NCI-H187 (cell line): ENCODE measurements around the gene CXCR1.
"Not testable (repeated sequence)": the region's sequence is repeated elsewhere in the genome, so short reads cannot be mapped to it uniquely, and the experiment has no call there.

Experiments used
- DNase-seq, 2 experiments: peaks; one replicate each; lab custom pipeline; 2025; lab: John Stamatoyannopoulos, UW

Gene CXCR1

GRCh38 chr2:218166791-218167190 lies at the start of gene CXCR1:
TSS of gene CXCR1 (minus strand) at chr2:218166962. CDS start at chr2:218165211, 1,751 bp downstream.
- DNase-seq, result no peak

DNA sequence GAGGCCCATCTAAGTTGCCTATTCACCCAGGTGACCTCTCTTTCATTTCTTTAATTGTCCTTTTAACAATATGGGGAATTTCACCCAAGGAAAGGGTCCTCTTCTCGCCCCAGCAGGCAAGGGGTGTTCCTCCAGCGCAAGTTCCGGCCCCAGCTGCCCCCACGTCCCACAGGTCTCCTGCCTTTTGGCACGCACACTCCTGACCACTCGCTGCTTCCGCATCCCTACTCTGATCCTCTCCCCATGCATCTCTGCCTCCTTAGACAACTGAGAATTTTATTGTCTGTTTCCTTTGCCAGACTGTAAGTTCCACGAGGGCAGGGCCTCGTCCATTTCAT lies 49.5 kb upstream of the CXCR1 start:
- DNase-seq, result no peak

GRCh38 chr2:218214116-218214515 lies 47.4 kb upstream of the CXCR1 start:
- no peak for DNase-seq

- DNase-seq, result no peak
Observed at GRCh38 chr2:218209078-218209477, 42.3 kb upstream of the CXCR1 start.

DNA sequence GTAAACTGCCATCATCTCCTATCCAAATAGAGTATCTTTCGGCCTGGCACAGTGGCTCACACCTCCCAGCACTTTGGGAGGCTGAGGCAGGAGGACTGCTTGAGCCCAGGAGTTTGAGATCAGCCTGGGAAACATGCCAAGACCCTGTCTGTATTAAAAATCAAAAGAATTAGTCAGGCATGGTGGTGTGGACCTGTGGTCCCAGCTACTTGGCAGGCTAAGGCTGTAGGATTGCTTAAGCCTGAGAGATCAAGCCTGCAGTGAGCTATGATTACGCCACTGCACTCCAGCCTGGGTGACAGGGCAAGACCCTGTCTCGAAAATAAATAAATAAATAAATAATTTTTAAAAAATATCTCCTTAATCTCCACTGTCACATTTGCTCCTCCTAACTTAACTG lies 35.5 kb upstream of the CXCR1 start:
- no peak for DNase-seq

DNA sequence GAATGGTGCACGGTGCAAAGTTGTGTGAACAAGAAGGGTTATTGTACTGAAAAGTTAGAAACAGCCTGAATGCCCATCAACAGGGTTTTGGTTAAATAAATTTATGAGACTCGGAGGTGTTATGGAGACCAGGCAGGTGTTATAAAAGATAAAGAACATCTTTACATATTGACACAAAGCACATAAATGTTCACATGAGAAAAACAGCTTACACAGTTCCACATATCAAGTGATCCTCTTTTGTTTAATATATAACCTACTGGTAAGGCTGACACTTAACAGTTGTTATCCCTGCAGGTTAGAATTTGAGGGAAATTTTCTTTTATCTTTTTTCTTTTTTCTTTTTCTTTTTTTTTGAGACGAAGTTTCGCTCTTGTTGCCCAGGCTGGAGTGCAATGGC lies 30.2 kb upstream of the CXCR1 start:
- no peak for DNase-seq

DNA sequence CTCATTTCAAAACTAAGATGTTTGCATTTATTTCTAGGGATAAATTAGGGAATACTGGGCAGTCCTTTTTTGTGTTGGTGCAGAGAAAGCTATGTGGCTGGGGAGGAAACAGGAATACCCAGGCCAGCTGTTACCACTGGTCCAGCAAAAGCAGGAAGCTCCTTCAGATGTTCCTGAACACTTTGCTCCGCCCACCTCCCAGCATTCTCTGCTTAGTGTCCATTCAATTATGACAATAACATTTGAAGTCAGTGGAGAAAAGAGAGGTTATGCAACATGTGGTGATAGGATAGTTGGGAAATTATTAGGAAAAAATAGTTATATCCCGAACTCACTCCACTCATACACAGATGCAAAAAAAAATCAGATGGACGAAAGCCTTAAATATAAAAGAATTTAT lies 28.1 kb upstream of the CXCR1 start:
- DNase-seq, result no peak

DNA sequence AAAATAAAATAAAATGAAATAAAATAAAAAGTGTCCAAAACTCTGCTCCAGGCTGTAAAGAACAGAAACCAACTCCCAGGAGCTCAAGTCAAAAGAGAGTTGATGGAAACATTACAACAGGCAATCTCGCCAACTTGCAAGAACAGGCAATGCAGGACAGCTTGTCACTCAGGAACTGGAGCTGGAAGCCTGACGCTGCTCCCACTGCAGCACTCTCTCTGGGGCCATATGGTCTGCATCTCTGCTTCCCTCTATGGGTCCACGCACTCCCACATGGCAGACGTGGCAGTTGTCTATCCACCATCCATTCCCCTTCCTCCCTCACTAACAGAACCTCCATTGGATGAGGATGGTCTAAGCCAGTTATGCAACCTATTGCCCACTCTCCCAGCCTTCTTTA lies 26.9 kb upstream of the CXCR1 start:
- no peak for DNase-seq

DNA sequence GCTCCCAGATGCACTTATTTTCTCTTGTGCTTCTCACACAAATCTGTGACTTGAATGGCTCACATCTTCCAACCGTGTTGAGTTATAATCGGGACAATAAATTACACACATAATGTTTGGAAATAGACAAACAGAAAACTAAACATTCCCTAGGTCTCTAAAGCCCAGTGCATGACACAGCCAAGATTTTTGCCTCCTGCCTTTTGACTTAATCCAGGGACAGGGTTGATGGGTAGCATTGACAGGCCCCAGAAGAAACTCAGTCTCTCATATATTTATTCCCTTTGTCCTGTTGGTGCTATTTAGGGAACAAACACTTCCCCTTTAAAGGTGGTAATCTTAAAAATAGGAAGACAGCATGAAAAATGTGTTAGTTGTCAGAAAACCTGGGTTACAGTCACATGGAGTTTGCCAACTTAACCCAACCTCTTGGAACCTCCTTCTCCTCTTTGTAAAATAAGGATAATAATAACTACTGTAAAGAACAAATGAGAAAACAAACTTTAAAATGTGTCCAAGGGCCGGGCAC lies 26.2 kb upstream of the CXCR1 start:
- no peak for DNase-seq

DNA sequence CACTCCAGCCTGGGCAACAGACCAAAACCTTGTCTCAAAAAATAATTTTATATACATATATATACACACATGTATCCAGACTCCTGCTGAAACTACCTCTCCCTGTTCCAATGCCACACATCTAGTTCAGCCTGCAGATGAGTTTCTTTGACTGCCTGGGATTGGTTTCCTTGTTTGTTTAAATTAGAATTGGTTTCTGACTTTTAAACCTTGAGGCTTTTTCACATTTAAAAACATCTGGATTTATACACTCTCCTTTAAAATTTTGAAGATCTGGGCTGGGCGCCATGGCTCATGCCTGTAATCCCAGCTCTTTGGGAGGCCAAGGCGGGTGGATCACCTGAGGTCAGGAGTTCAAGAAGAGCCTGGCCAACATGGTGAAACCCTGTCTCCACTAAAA lies 21.8 kb upstream of the CXCR1 start:
- no peak for DNase-seq

DNA sequence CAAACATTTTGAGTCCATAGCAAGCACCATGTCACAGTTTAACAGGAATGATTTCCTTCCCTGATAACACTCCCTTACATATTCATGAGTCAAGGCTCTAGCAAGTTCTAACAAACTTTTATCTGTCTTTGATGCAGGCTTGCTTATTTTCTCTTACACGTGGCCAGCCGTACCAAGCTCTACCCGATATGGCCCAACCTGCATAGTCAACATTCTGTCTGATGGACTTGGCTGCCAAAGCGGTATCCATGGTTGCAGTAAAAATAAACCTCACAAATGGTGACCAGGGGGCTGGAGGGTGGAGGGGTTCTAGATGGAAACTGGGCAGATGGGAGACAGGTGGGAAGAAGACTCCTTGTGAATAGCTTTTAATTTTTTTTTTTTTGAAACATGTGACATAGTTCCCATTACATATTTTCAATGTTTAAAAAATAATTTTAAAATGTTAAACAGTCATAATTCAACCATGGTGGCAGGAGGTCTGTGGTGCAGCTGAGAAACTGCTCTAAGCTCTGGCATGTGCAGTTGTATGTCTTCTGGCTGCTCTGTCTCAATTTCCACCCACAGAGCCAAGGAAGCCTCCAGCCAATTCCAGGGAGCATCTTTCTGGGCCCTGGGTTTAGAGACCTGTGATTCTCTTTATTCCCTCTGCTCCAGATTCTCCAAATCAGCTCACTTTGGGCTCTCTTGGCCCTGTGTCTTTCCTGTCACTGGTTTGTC lies 20.7 kb upstream of the CXCR1 start:
- no peak for DNase-seq

DNA sequence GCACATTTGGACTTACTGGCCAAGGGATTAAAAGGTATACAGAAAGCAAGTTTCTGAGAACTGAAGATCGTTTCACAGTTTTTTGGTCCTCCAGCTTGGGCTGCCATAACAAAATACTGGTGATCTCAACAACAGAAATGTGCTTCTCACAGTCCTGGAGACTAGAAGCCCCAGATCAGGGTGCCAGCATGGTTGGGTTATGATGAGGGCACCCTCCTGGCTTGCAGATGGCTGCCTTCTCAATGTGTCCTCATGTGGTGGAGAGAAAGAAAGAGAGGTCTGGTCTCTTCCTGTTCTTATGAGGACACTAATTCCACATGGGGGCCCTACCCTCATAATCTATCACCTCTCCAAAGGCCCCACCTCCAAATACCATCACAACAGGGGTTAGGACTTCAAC lies 20.1 kb upstream of the CXCR1 start:
- no peak for DNase-seq

DNA sequence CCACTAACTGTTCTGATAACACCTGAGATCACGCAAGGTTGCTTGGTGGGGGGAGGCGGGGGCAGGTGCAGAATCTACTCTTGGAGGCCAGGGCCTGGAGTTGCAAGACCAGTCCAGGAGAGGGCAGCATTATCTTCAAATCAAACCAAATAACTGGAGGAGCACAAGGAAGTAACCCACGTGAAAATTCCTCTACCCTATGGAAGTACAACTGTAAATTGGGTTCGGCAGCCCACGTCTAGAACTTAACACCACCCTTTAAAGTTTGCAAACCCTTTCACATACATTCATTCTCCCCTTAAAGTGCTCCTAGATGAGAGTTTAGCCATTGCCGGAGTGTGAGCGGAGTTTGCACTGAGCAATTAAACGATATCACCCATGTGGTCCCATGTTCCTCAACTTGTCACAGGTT lies 19.6 kb upstream of the CXCR1 start:
- peak in 1 of 2 experiments; percentile 28 for DNase-seq

- no peak for DNase-seq
Observed at GRCh38 chr2:218184331-218184730, 17.6 kb upstream of the CXCR1 start.

GRCh38 chr2:218180467-218181114 lies 13.8 kb upstream of the CXCR1 start:
- no peak for DNase-seq

GRCh38 chr2:218179782-218180181 lies 13.0 kb upstream of the CXCR1 start:
- no peak for DNase-seq

- DNase-seq, result no peak
Observed at GRCh38 chr2:218172845-218173244, 6.1 kb upstream of the CXCR1 start.

DNA sequence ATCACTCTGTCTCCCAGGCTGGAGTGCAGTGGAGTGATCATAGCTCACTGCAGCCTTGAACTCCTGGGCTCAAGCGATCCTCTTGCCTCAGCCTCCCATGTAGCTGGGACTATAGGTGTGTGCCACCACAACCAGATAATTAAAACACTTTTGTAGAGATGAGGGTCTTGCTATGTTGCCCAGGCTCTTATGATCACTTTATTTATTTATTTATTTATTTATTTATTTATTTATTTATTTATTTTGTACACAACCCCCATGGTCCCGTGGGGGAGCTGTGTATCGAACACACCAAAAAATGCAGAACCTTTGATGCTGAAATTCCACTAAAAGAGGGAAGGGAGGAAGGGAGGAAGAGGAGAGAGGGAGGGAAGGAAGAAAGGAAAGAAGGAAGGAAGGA lies 5.0 kb upstream of the CXCR1 start:
- not testable (repeated sequence) for DNase-seq

GRCh38 chr2:218169757-218170546 lies 3.2 kb upstream of the CXCR1 start:
- DNase-seq, result no peak

- DNase-seq, result peak in 1 of 2 experiments; percentile 1
Observed at GRCh38 chr2:218168635-218169462, 2.1 kb upstream of the CXCR1 start.

DNA sequence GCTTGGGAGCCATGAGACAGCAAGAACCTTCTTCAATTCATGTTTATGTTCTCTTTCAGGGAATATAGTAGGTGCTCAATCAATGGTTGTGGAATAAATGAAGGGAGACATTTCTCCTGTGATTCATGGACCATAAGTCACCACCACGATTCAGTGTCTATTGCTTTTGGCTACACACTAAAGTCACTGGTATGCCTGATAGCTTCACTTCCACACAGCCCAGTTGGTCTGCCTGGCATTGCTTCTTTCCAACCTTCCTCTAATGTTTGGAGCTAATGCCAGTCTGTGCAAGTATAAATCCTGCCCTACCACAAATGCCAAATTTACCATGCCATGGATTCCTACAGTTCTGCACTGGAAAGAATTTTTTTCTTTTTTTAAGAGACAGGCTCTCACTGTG lies 1.3 kb upstream of the CXCR1 start:
- DNase-seq, result no peak

- no peak for DNase-seq
Observed at GRCh38 chr2:218162814-218163213, 3.9 kb downstream of the CXCR1 start.
